Measurements from ENCODE around the gene METTL5.

GRCh38 chr2:169808221-169808620 is 16.5 kb downstream of the METTL5 start:
- TF ChIP-seq MYC (IDR thresholded peaks at IDR 0.05; ENCODE audit: low read depth, low read length) (no peak), MYC (CRISPR knock-in tag; IDR thresholded peaks at IDR 0.05; ENCODE audit: borderline replicate concordance, low read depth) (no peak), CTCF (IDR thresholded peaks at IDR 0.05 in 2 of 3, conservative IDR thresholded peaks at IDR 0.05 in 1 of 3; ENCODE audit: insufficient read depth in 2 of 3, low read depth in 1 of 3, low read length in 3 of 3) (no peak), BCL6 (CRISPR knock-in tag; IDR thresholded peaks at IDR 0.05) (no peak)

Measured in K562 (cell line).